Measurements from ENCODE around the gene NHSL1.
"Not testable (repeated sequence)": the region's sequence is repeated elsewhere in the genome, so short reads cannot be mapped to it uniquely, and the experiment has no call there.

The NHSL1 gene

GRCh38 chr6:138428944-138429598 is 70.2 kb downstream of the NHSL1 start:
- H3K4me3 ChIP-seq (replicated peaks; ENCODE audit: low read depth, low read length) = no peak overlapping the region
- peak; percentile 44 for TF ChIP-seq CTCF (IDR thresholded peaks at IDR 0.05; ENCODE audit: low read depth, low read length, missing control alignments)
- DNase-seq (ENCODE audit: extremely low read depth, low read depth) = peak; percentile 21

- no peak for DNase-seq (ENCODE audit: extremely low read depth, low read depth)
- no peak overlapping the region for H3K4me3 ChIP-seq (replicated peaks; ENCODE audit: low read depth, low read length)
- no peak for TF ChIP-seq CTCF (IDR thresholded peaks at IDR 0.05; ENCODE audit: low read depth, low read length, missing control alignments)
Measured at GRCh38 chr6:138427701-138428100, 71.6 kb downstream of the NHSL1 start.

GRCh38 chr6:138426500-138427123 is 72.7 kb downstream of the NHSL1 start:
- H3K4me3 ChIP-seq (replicated peaks; ENCODE audit: low read depth, low read length) = no peak overlapping the region
- no peak for DNase-seq (ENCODE audit: extremely low read depth, low read depth)
- TF ChIP-seq CTCF (IDR thresholded peaks at IDR 0.05; ENCODE audit: low read depth, low read length, missing control alignments) = no peak

- H3K4me3 ChIP-seq (replicated peaks; ENCODE audit: low read depth, low read length); DNase-seq (ENCODE audit: extremely low read depth, low read depth): not testable (repeated sequence)
Measured at GRCh38 chr6:138425256-138425655, 74.0 kb downstream of the NHSL1 start.

GRCh38 chr6:138424004-138424904 is 75.0 kb downstream of the NHSL1 start:
- no peak for TF ChIP-seq CTCF (IDR thresholded peaks at IDR 0.05; ENCODE audit: low read depth, low read length, missing control alignments)
- DNase-seq (ENCODE audit: extremely low read depth, low read depth) = no peak
- H3K4me3 ChIP-seq (replicated peaks; ENCODE audit: low read depth, low read length) = no peak overlapping the region

GRCh38 chr6:138422861-138423260 is 76.4 kb downstream of the NHSL1 start:
- no peak for TF ChIP-seq CTCF (IDR thresholded peaks at IDR 0.05; ENCODE audit: low read depth, low read length, missing control alignments)
- DNase-seq (ENCODE audit: extremely low read depth, low read depth) = no peak

GRCh38 chr6:138421608-138422007 is 77.7 kb downstream of the NHSL1 start:
- no peak for DNase-seq (ENCODE audit: extremely low read depth, low read depth)
- H3K4me3 ChIP-seq (replicated peaks; ENCODE audit: low read depth, low read length) = no peak overlapping the region
- no peak for TF ChIP-seq CTCF (IDR thresholded peaks at IDR 0.05; ENCODE audit: low read depth, low read length, missing control alignments)

More at GRCh38 chr6:138422861-138423260, 76.4 kb downstream of the NHSL1 start:
- H3K4me3 ChIP-seq (replicated peaks; ENCODE audit: low read depth, low read length) = no peak overlapping the region
